Measurements from ENCODE around the gene ZBED1.

DNA sequence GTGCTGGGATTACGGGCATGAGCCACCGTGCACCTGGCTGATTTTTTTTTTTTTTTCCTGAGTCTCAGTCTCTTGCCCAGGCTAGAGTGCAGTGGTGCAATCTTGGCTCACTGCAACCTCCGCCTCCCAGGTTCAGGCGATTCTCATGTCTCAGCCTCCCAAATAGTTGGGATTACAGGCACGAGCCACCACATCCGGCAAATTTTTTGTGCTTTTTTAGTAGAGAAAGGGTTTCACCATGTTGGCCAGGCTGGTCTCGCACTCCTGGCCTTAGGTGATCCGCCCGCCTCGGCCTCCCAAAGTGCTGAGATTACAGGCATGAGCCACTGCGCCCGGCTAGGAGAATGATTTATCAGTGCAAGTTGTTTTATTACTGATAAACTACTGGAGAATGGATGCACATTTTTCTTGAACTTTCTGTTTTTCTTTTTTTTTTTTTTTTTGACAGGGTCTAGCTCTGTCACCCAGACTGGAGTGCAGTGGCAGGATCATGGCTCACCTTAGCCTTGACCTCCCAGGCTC is 39.7 kb upstream of the ZBED1 start:
- TF ChIP-seq EZH2 (IDR thresholded peaks at IDR 0.05; ENCODE audit: low read length, unreplicated experiment): no peak
- TF ChIP-seq, protein P1, sequence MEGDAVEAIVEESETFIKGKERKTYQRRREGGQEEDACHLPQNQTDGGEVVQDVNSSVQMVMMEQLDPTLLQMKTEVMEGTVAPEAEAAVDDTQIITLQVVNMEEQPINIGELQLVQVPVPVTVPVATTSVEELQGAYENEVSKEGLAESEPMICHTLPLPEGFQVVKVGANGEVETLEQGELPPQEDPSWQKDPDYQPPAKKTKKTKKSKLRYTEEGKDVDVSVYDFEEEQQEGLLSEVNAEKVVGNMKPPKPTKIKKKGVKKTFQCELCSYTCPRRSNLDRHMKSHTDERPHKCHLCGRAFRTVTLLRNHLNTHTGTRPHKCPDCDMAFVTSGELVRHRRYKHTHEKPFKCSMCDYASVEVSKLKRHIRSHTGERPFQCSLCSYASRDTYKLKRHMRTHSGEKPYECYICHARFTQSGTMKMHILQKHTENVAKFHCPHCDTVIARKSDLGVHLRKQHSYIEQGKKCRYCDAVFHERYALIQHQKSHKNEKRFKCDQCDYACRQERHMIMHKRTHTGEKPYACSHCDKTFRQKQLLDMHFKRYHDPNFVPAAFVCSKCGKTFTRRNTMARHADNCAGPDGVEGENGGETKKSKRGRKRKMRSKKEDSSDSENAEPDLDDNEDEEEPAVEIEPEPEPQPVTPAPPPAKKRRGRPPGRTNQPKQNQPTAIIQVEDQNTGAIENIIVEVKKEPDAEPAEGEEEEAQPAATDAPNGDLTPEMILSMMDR (conservative IDR thresholded peaks at IDR 0.05; ENCODE audit: low read depth, low read length): no peak
- TF ChIP-seq EZH2phosphoT487 (IDR thresholded peaks at IDR 0.05; ENCODE audit: borderline replicate concordance, low read length): no peak
